Measurements from ENCODE around the gene NSMF. TPM values are rescaled to one million over a fixed set of nuclear protein-coding genes. Genes with fewer than 3 reads are reported as not detected.

The NSMF gene
- total and polyA plus RNA-seq, 2 donors (not counting 3 experiments of a cell fraction or from before 2014, with no cell fraction given), result 43.3 to 53.7 TPM

DNA sequence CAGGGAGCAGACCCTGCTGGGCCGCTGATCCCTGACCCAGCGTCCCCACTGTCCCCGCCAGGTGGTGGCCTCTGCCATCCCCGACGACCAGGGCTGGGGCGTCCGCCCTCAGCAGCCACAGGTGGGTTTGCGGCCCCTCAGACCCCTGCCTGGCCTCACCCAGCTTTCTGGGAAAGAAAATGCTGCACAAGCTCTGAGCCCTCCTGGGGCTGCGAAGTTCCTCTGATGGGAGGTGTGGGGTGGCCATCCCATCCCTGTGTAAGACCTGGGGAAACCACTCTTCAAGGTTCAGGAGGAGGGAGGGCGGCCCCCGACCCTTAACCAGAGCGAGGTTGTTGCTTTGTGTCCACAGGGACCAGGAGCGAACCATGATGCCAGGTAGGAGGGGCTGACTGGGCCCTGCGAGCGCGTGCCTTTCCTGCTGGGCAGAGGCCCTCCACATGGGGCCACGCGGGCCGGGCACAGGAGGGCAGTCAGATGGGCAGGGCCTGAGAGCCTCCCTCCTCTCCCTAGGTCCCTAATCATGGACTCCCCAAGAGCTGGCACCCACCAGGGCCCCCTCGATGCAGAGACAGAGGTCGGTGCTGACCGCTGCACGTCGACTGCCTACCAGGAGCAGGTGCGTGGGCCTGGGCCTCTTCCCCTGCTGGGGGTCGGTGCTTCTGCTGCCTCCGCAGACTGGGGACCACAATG is 28.3 kb downstream of the NSMF start:
- H3K4me2 ChIP-seq (ENCODE audit: insufficient read depth, low read length), result no peak overlapping the region
- H3K9me1 ChIP-seq (replicated peaks; ENCODE audit: control insufficient read depth, extremely low read depth, insufficient read depth, low read length), result no peaks in the 10 kb centered on the region
- no peak overlapping the region for H3K9ac ChIP-seq (replicated peaks; ENCODE audit: extremely low read depth, insufficient read depth, low read length)
- H3K27ac ChIP-seq (ENCODE audit: insufficient read depth, low read depth, low read length), result no peak overlapping the region
- intact Hi-C loops (cut with micrococcal nuclease), result no loop called here
- H3K4me1 ChIP-seq (ENCODE audit: control insufficient read depth, extremely low read depth, insufficient read depth, low read length), result no peaks in the 10 kb centered on the region
- no TSS peak for BruUV-seq (replicated peaks)
- ChIA-PET CTCF (interaction anchor here (0.9 to 4.5 kb wide), 2 partner anchors 8 to 144 kb away, joined by 3 to 28 read pairs; partner anchors contain the start of genes EXD3 and NOXA1), POLR2A (no interaction called here)
- DNase-seq (ENCODE audit: low read depth, low spot score), result no peak
- H2AFZ ChIP-seq (ENCODE audit: low read depth, low read length), result no peak overlapping the region
- H3K79me2 ChIP-seq (ENCODE audit: control insufficient read depth, insufficient read depth, low read length), result no peaks in the 10 kb centered on the region
- dilution Hi-C loops (cut with MboI; ENCODE audit: extremely low pct_ligation_motif_present, low sequenced_read_pairs), result no loop called here
- H3K27me3 ChIP-seq (ENCODE audit: control insufficient read depth in 2 of 2, insufficient read depth in 2 of 2, low read length in 2 of 2), result no peaks in the 10 kb centered on the region
- no peak overlapping the region for H3K4me3 ChIP-seq (replicated peaks in 1 of 3; ENCODE audit: insufficient read depth in 1 of 3, low read depth in 1 of 3, low read length in 3 of 3)
- no peaks in the 10 kb centered on the region for H3K36me3 ChIP-seq (ENCODE audit: control insufficient read depth in 2 of 2, extremely low read depth in 1 of 2, insufficient read depth in 2 of 2, low read length in 2 of 2)
- H3K9me3 ChIP-seq (replicated peaks; ENCODE audit: control insufficient read depth, insufficient read depth, low read length), result no peaks in the 10 kb centered on the region
- TF ChIP-seq MYC (IDR thresholded peaks at IDR 0.05; ENCODE audit: low read depth, low read length), result no peak
- TF ChIP-seq JUN (IDR thresholded peaks at IDR 0.05; ENCODE audit: borderline replicate concordance, insufficient read depth, insufficient read length, low read depth), result no peak
- no peak for TF ChIP-seq EZH2 (IDR thresholded peaks at IDR 0.05; ENCODE audit: borderline replicate concordance, low read depth, low read length, severe bottlenecking)
- TF ChIP-seq, protein P1, sequence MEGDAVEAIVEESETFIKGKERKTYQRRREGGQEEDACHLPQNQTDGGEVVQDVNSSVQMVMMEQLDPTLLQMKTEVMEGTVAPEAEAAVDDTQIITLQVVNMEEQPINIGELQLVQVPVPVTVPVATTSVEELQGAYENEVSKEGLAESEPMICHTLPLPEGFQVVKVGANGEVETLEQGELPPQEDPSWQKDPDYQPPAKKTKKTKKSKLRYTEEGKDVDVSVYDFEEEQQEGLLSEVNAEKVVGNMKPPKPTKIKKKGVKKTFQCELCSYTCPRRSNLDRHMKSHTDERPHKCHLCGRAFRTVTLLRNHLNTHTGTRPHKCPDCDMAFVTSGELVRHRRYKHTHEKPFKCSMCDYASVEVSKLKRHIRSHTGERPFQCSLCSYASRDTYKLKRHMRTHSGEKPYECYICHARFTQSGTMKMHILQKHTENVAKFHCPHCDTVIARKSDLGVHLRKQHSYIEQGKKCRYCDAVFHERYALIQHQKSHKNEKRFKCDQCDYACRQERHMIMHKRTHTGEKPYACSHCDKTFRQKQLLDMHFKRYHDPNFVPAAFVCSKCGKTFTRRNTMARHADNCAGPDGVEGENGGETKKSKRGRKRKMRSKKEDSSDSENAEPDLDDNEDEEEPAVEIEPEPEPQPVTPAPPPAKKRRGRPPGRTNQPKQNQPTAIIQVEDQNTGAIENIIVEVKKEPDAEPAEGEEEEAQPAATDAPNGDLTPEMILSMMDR (IDR thresholded peaks at IDR 0.05; ENCODE audit: extremely low read depth in 1 of 2, insufficient read depth in 1 of 2, low read depth in 1 of 2, low read length in 2 of 2), result no peak
- TF ChIP-seq, protein P2, sequence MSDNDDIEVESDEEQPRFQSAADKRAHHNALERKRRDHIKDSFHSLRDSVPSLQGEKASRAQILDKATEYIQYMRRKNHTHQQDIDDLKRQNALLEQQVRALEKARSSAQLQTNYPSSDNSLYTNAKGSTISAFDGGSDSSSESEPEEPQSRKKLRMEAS (IDR thresholded peaks at IDR 0.05; ENCODE audit: insufficient read depth, insufficient read length), result no peak
- no peak for TF ChIP-seq GATA2 (IDR thresholded peaks at IDR 0.05; ENCODE audit: insufficient read depth, insufficient read length, low read depth, low read length)
- TF ChIP-seq POLR2A (IDR thresholded peaks at IDR 0.05; ENCODE audit: low read depth, low read length), result no peak
- TF ChIP-seq FOS (IDR thresholded peaks at IDR 0.05; ENCODE audit: borderline replicate concordance, insufficient read depth, low read length), result no peak
- TF ChIP-seq POLR2AphosphoS5 (IDR thresholded peaks at IDR 0.05; ENCODE audit: insufficient read depth, low read depth, low read length), result no peak
- H4K20me1 ChIP-seq (replicated peaks; ENCODE audit: control insufficient read depth, extremely low read depth, insufficient read depth, low read length), result no peaks in the 10 kb centered on the region
- no peak for FAIRE-seq
